T-helper 2 cell treated with Interferon-gamma antibody and Interleukin-4, amounts not matched to agents 5 μg/mL and 100 μg/mL, for 36 hours (primary cell): Measurements from ENCODE around the gene FOXP2.

Experiments
- DNase-seq: peaks from one replicate; pipeline ENCODE4 v3.0.0; 2021; ENCODE audit warnings: low spot score
- H3K27ac Mint-ChIP-seq: one replicate; pipeline ENCODE4 v1.8.0; 2021; ENCODE audit warnings: mild to moderate bottlenecking, mixed read lengths
- H3K27me3 Mint-ChIP-seq: one replicate; pipeline ENCODE4 v1.8.0; 2021; ENCODE audit warnings: low read depth, mixed read lengths
- H3K36me3 Mint-ChIP-seq: one replicate; pipeline ENCODE4 v1.8.0; 2021; ENCODE audit warnings: low read depth, mixed read lengths
- H3K4me1 Mint-ChIP-seq: one replicate; pipeline ENCODE4 v1.8.0; 2021; ENCODE audit warnings: low read depth, mixed read lengths
- H3K4me3 Mint-ChIP-seq: one replicate; pipeline ENCODE4 v1.8.0; 2022; ENCODE audit warnings: mild to moderate bottlenecking, moderate library complexity, mixed read lengths
- H3K9me3 Mint-ChIP-seq: one replicate; pipeline ENCODE4 v1.8.0; 2021; ENCODE audit warnings: mixed read lengths

The FOXP2 gene

GRCh38 chr7:114622221-114622620, 207.6 kb downstream of the FOXP2 start:
- H3K4me1 Mint-ChIP-seq = no peaks in the 10 kb centered on the region
- H3K4me3 Mint-ChIP-seq = no peak overlapping the region
- DNase-seq = no peak
- H3K27me3 Mint-ChIP-seq = peaks cover 14% of the 10 kb centered on the region
- no peak overlapping the region for H3K27ac Mint-ChIP-seq
- no peaks in the 10 kb centered on the region for H3K9me3 Mint-ChIP-seq
- no peaks in the 10 kb centered on the region for H3K36me3 Mint-ChIP-seq

GRCh38 chr7:114623146-114623545, 208.5 kb downstream of the FOXP2 start:
- DNase-seq = no peak
- Mint-ChIP-seq H3K4me3 (no peak overlapping the region), H3K36me3 (no peaks in the 10 kb centered on the region), H3K27ac (no peak overlapping the region), H3K9me3 (no peaks in the 10 kb centered on the region), H3K27me3 (peaks cover 14% of the 10 kb centered on the region), H3K4me1 (no peaks in the 10 kb centered on the region)

GRCh38 chr7:114627231-114627630, 212.6 kb downstream of the FOXP2 start:
- Mint-ChIP-seq H3K4me3 (no peak overlapping the region), H3K27me3 (peaks cover 4% of the 10 kb centered on the region), H3K36me3 (no peaks in the 10 kb centered on the region), H3K27ac (no peak overlapping the region), H3K4me1 (peaks cover 3% of the 10 kb centered on the region), H3K9me3 (no peaks in the 10 kb centered on the region)
- DNase-seq = no peak

GRCh38 chr7:114628362-114628761, 213.7 kb downstream of the FOXP2 start:
- Mint-ChIP-seq H3K27me3 (peaks cover 3% of the 10 kb centered on the region), H3K4me1 (peaks cover 3% of the 10 kb centered on the region), H3K36me3 (no peaks in the 10 kb centered on the region), H3K4me3 (no peak overlapping the region), H3K27ac (no peak overlapping the region), H3K9me3 (no peaks in the 10 kb centered on the region)
- DNase-seq = no peak

DNA sequence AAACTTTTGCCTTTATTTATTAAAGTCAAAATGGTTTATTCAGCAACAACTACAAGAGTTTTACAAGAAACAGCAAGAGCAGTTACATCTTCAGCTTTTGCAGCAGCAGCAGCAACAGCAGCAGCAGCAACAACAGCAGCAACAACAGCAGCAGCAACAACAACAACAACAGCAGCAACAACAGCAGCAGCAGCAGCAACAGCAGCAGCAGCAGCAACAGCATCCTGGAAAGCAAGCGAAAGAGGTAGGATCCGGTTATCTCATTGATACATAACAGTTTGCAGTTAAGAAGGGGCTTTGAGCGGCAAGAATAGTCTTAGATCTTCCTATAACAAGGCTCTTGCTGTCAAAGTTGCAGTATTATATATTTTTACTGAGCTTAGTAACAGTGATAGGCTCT, 215.1 kb downstream of the FOXP2 start:
- no peak overlapping the region for H3K4me3 Mint-ChIP-seq
- peaks cover 3% of the 10 kb centered on the region for H3K27me3 Mint-ChIP-seq
- H3K36me3 Mint-ChIP-seq = no peaks in the 10 kb centered on the region
- DNase-seq = no peak
- H3K9me3 Mint-ChIP-seq = no peaks in the 10 kb centered on the region
- no peak overlapping the region for H3K27ac Mint-ChIP-seq
- peaks cover 3% of the 10 kb centered on the region for H3K4me1 Mint-ChIP-seq

GRCh38 chr7:114630201-114630990, 215.8 kb downstream of the FOXP2 start:
- Mint-ChIP-seq H3K4me1 (peaks cover 3% of the 10 kb centered on the region), H3K27ac (no peak overlapping the region), H3K4me3 (no peak overlapping the region), H3K27me3 (peaks cover 3% of the 10 kb centered on the region), H3K9me3 (no peaks in the 10 kb centered on the region), H3K36me3 (no peaks in the 10 kb centered on the region)
- DNase-seq = no peak

DNA sequence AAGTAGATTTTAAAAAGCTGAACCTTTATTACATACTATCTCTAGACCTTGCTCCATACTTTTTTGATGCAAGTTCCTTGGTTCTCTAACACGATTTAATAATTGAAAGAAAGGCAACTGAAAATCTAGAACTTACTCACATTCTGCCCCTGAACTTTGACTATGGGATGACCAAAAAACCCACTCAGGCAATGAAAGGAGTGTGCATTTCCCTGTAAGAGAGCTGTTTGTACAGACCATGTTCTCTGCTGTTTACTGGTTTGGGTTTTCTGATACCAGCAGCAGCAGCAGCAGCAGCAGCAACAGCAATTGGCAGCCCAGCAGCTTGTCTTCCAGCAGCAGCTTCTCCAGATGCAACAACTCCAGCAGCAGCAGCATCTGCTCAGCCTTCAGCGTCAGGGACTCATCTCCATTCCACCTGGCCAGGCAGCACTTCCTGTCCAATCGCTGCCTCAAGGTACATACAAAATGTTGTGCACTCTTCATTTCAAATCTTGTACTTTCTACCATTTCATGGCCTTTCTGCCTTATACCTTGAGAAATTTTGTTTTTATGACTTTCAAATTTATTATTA, 216.7 kb downstream of the FOXP2 start:
- no peak for DNase-seq
- no peak overlapping the region for H3K4me3 Mint-ChIP-seq
- H3K27ac Mint-ChIP-seq = no peak overlapping the region
- H3K4me1 Mint-ChIP-seq = peaks cover 3% of the 10 kb centered on the region
- no peaks in the 10 kb centered on the region for H3K9me3 Mint-ChIP-seq
- H3K27me3 Mint-ChIP-seq = peaks cover 3% of the 10 kb centered on the region
- no peaks in the 10 kb centered on the region for H3K36me3 Mint-ChIP-seq

DNA sequence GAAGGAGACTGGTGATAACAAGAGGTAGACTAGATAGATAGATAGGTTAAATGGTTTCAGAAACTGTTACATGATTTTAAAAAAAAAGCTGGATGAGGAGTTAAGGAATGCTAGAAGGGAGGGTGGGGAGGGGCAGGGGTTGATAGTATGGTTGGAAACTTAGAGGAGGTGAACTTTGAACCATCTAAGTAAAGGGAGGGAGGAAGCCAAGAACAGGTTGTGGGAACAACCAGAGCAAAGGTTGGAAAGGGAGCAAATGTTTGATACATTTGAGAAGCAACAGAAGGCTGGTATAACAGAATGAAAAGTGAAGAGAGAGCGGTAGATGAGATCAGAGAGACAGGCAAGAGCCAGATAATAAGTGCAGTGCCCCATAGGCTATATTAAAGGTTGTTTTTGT, 224.8 kb downstream of the FOXP2 start:
- Mint-ChIP-seq H3K27ac (no peak overlapping the region), H3K4me3 (no peak overlapping the region), H3K27me3 (peaks cover 1% of the 10 kb centered on the region), H3K9me3 (no peaks in the 10 kb centered on the region), H3K36me3 (no peaks in the 10 kb centered on the region), H3K4me1 (no peaks in the 10 kb centered on the region)
- DNase-seq = no peak

DNA sequence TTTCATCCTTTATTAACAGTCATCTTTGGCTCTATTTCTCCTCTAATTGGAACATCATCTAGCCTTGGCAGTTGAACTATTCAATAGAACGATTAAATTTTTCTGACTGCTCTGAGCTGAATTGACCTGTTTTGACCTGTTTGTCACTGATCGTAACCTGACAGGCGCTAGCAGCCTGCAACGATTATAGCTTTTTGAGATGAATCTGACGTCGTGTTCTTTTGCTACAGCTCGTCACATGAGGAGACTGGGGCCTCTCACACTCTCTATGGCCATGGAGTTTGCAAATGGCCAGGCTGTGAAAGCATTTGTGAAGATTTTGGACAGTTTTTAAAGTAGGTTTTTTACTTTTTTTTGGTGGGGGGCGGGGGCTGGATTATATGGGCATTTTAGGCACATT, 229.8 kb downstream of the FOXP2 start:
- H3K4me1 Mint-ChIP-seq = no peaks in the 10 kb centered on the region
- no peaks in the 10 kb centered on the region for H3K36me3 Mint-ChIP-seq
- no peak overlapping the region for H3K4me3 Mint-ChIP-seq

DNA sequence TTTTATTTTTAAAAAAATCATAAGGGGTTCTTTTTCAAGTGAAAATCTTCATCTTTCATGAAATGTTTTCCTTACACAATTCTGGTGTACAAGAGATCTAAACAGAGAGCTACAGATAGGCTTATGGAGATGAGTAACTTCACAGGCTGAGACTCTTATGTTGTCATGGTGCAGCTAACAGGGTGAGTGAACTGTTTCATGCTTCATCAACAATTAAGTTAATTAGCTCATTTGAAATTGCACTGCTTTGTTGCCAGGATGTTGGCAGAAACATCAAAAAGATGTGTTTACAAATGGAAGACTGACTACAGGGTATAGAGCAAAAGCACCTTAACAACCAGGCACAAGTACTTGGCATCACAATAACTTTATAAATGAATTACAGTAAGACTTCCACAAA, 230.8 kb downstream of the FOXP2 start:
- H3K4me1 Mint-ChIP-seq = no peaks in the 10 kb centered on the region
- H3K4me3 Mint-ChIP-seq = no peak overlapping the region
- H3K36me3 Mint-ChIP-seq = no peaks in the 10 kb centered on the region
- peaks cover 4% of the 10 kb centered on the region for H3K27me3 Mint-ChIP-seq
- no peaks in the 10 kb centered on the region for H3K9me3 Mint-ChIP-seq
- DNase-seq = no peak
- no peak overlapping the region for H3K27ac Mint-ChIP-seq

More for the DNA sequence above, 229.8 kb downstream of the FOXP2 start:
- H3K9me3 Mint-ChIP-seq = no peaks in the 10 kb centered on the region
- H3K27me3 Mint-ChIP-seq = peaks cover 4% of the 10 kb centered on the region
- no peak for DNase-seq
- no peak overlapping the region for H3K27ac Mint-ChIP-seq

- no peak for DNase-seq
- peaks cover 2% of the 10 kb centered on the region for H3K27me3 Mint-ChIP-seq
- H3K9me3 Mint-ChIP-seq = no peaks in the 10 kb centered on the region
- no peak overlapping the region for H3K27ac Mint-ChIP-seq
- H3K4me1 Mint-ChIP-seq = no peaks in the 10 kb centered on the region
- no peaks in the 10 kb centered on the region for H3K36me3 Mint-ChIP-seq
- no peak overlapping the region for H3K4me3 Mint-ChIP-seq
These were observed 232.9 kb downstream of the FOXP2 start for GRCh38 chr7:114647518-114647917.

DNA sequence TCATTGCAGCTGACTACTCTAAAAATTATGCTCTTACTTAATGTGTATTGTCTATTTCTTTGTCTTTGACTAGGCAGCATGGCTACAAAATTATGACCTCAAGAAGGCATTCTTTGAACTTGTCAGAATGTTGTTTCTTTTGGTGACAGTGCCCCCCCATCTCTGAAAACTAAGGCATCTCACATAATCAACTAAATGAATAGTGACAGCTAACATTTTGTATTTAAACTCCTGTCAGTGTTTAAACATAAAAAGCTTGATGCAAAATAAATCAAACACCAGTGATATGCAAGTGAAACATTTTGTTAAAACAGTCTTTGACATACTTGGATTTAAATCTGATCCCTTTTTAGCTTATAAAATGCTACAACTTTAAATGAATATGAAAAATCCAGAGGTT, 233.5 kb downstream of the FOXP2 start:
- H3K27ac Mint-ChIP-seq = no peak overlapping the region
- H3K9me3 Mint-ChIP-seq = no peaks in the 10 kb centered on the region
- H3K4me3 Mint-ChIP-seq = no peak overlapping the region
- H3K4me1 Mint-ChIP-seq = no peaks in the 10 kb centered on the region
- DNase-seq = no peak
- peaks cover 2% of the 10 kb centered on the region for H3K27me3 Mint-ChIP-seq
- H3K36me3 Mint-ChIP-seq = no peaks in the 10 kb centered on the region

DNA sequence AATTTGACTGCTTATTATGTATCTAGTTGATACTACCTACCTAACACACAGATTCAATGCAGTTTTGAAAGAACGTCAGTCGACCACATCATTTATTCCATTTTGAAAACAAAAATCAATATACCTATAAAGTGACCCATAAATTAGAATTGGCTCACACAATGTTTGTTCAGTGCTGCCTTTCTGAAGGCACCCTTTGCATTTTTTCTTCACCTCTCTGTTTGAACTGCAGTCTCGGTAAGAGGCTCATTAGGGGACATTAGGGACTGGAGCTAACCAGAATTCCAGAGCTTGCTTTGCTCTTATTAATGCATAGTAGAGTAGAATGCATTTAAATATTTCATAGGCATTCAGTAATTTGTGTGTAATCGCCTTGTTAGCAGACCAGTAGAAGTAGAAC, 234.1 kb downstream of the FOXP2 start:
- Mint-ChIP-seq H3K27me3 (peaks cover 2% of the 10 kb centered on the region), H3K36me3 (no peaks in the 10 kb centered on the region), H3K4me3 (no peak overlapping the region), H3K9me3 (no peaks in the 10 kb centered on the region), H3K27ac (no peak overlapping the region), H3K4me1 (no peaks in the 10 kb centered on the region)
- no peak for DNase-seq

- Mint-ChIP-seq H3K27ac (no peak overlapping the region), H3K4me1 (no peaks in the 10 kb centered on the region), H3K36me3 (no peaks in the 10 kb centered on the region), H3K9me3 (no peaks in the 10 kb centered on the region), H3K27me3 (peaks cover 2% of the 10 kb centered on the region), H3K4me3 (no peak overlapping the region)
- DNase-seq = no peak
These were observed 235.1 kb downstream of the FOXP2 start for GRCh38 chr7:114649689-114650088.

DNA sequence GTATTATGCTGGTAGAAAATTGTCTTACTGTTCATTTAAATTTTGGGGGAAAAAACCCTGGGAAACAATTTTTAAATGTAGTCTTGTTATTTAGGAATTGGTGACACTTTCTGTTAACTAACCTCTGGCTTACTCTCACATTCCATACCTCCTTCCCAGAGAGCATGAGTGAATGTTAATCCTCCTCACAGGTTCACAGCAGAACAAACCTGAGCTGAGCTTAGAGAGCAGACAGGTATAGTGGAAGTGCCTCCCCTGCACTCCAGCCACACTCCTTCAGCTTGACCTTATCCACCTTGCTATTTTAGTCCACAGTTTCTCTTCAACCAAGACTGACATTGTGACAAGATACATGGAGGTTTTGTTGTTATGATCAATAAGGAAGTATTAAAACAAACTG, 235.9 kb downstream of the FOXP2 start:
- Mint-ChIP-seq H3K27me3 (peaks cover under 1% of the 10 kb centered on the region), H3K27ac (no peak overlapping the region), H3K9me3 (no peaks in the 10 kb centered on the region), H3K4me3 (no peak overlapping the region), H3K36me3 (no peaks in the 10 kb centered on the region), H3K4me1 (no peaks in the 10 kb centered on the region)
- no peak for DNase-seq
